ENCODE measurements around the gene PKD1.
A peak's percentile ranks its signal among the peaks of the same experiment; 100 is the strongest.

Gene PKD1

GRCh38 chr16:2053211-2053610 is 82.5 kb downstream of the PKD1 start:
- no peak for DNase-seq (ENCODE audit: low read depth, low spot score)
- ChIA-PET CTCF (interaction anchor here (2.4 kb wide), 1 partner anchor 49 kb away, joined by 6 read pairs; no protein-coding TSS in a partner anchor), POLR2A (no interaction called here)
- no peak for TF ChIP-seq CTCF (IDR thresholded peaks at IDR 0.05; ENCODE audit: insufficient read depth, low read length, missing control alignments)
- H3K4me3 ChIP-seq (ENCODE audit: low read depth, low read length): no peak overlapping the region

- CTCF ChIA-PET: interaction anchor here (0.7 to 5.0 kb wide), 10 partner anchors 8 to 92 kb away, joined by 3 to 19 read pairs (median 5); no protein-coding TSS in a partner anchor
- peak overlapping the region; percentile 86 for H3K4me3 ChIP-seq (ENCODE audit: low read depth, low read length)
- no peak for TF ChIP-seq CTCF (IDR thresholded peaks at IDR 0.05; ENCODE audit: insufficient read depth, low read length, missing control alignments)
- POLR2A ChIA-PET: interaction anchor here (0.7 to 2.1 kb wide), 10 partner anchors 12 to 107 kb away, joined by 3 to 11 read pairs (median 4); partner anchors contain the start of genes RAB26, RPS2 and TRAF7
- no peak for DNase-seq (ENCODE audit: low read depth, low spot score)
Observed at GRCh38 chr16:2048116-2048543, 87.6 kb downstream of the PKD1 start.

GRCh38 chr16:2047330-2048115 is 88.2 kb downstream of the PKD1 start, which contains the start of the genes NTHL1 and TSC2:
Gene NTHL1 (minus strand): TSS chr16:2047834. CDS start chr16:2047823, 11 bp downstream.
Gene TSC2 (plus strand): TSS chr16:2047985. CDS start chr16:2048616, 631 bp downstream.
- ChIA-PET POLR2A (interaction anchor here (0.7 to 2.1 kb wide), 12 partner anchors 12 to 108 kb away, joined by 3 to 11 read pairs (median 5); partner anchors contain the start of genes RAB26, RPS2 and TRAF7), CTCF (interaction anchor here (0.7 to 5.0 kb wide), 10 partner anchors 9 to 93 kb away, joined by 3 to 19 read pairs (median 5); no protein-coding TSS in a partner anchor)
- peak; percentile 48 for TF ChIP-seq CTCF (IDR thresholded peaks at IDR 0.05; ENCODE audit: insufficient read depth, low read length, missing control alignments)
- peak; percentile 70 for DNase-seq (ENCODE audit: low read depth, low spot score)
- peak within 1 kb of the TSS; percentile 86 for H3K4me3 ChIP-seq (ENCODE audit: low read depth, low read length)

GRCh38 chr16:2046893-2047329 is 88.8 kb downstream of the PKD1 start:
- H3K4me3 ChIP-seq (ENCODE audit: low read depth, low read length): peak overlapping the region; percentile 86
- ChIA-PET CTCF (interaction anchor here (1.2 to 5.0 kb wide), 7 partner anchors 9 to 94 kb away, joined by 4 to 19 read pairs (median 12); no protein-coding TSS in a partner anchor), POLR2A (interaction anchor here (1.0 to 2.1 kb wide), 5 partner anchors 11 to 108 kb away, joined by 3 to 11 read pairs (median 5); partner anchors contain the start of gene RPS2)
- TF ChIP-seq CTCF (IDR thresholded peaks at IDR 0.05; ENCODE audit: insufficient read depth, low read length, missing control alignments): peak; percentile 0
- no peak for DNase-seq (ENCODE audit: low read depth, low spot score)

GRCh38 chr16:2045965-2046892 is 89.5 kb downstream of the PKD1 start:
- DNase-seq (ENCODE audit: low read depth, low spot score): no peak
- no peak for TF ChIP-seq CTCF (IDR thresholded peaks at IDR 0.05; ENCODE audit: insufficient read depth, low read length, missing control alignments)
- peak overlapping the region; percentile 86; the same call in 1 of the 2 replicates for H3K4me3 ChIP-seq (ENCODE audit: low read depth, low read length)
- CTCF ChIA-PET: interaction anchor here (0.8 to 5.0 kb wide), 8 partner anchors 10 to 94 kb away, joined by 3 to 19 read pairs (median 9); no protein-coding TSS in a partner anchor
- POLR2A ChIA-PET: interaction anchor here (1.0 to 2.1 kb wide), 3 partner anchors 11 to 82 kb away, joined by 5 to 11 read pairs (median 8); partner anchors contain the start of gene RPS2

All from AG04449 (cell line).